Cortex of kidney (tissue), 1 donor: ENCODE data around the gene TSPAN9.

Experiments
- DNase-seq: peaks from one replicate; lab custom pipeline; 2025; lab: John Stamatoyannopoulos, UW

Gene TSPAN9

DNA sequence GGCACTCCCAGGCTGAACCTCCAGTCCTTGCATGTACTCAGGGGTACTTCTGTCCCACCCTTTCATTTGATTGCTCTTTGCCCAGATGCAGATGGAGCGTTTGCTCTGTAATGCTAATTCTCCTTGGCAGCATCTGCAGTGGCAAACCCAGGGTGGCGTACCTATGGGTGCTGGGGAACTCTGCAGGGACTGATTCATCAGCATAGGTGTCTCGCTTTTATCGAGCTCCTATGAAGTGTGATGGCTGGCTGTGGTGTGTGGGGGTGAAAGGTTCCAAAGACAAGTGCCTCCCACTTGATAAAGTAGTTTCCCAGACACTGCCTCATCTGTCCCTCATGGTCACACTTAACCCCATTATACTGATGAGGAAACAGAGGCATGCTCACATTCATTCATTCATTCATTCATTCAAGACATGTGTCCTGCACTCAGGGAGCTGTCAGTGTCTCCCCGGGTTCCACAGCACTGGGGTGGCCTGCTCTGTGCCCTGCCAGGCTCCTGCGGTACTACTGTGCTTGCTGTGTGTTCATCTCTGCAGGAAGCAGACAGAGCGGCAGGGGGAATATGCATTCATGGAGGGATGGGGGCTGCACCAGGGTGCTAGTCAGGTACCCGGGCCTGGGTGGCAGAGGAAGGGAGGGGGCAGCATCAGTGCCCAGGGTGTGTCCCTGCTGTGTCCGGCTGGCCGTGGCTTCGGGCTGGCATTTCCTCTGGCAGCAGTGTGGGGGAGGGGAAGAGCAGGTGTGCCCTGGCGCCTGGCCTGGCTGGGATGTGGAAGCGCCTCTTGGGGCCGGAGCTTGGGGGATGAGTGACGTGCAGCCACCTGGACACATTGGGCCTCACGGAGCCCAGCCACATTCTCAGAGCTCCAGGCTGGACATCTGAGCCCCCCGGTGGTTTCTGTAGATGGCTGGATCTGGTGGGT lies 110.9 kb downstream of the TSPAN9 start:
- no peak for DNase-seq

DNA sequence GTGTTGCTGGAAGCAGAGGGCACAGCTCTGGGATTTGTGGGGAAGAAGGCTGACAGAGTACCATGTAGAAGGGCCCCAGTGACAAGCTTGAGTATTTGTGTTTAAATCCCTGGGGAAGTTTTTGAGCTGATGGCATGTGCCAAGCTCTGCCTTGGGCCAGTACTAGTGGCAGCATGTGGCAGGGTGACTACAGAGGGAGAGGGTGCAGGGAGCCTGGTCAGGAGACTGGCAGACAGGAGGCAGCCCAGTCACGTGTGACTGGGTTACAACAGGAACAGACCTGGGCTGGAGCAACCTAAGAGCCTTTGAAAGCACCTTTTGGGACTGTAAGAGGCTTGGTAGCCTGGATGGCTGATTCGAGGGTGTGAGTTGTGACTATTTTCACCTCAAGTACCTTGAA lies 112.1 kb downstream of the TSPAN9 start:
- DNase-seq = no peak

DNA sequence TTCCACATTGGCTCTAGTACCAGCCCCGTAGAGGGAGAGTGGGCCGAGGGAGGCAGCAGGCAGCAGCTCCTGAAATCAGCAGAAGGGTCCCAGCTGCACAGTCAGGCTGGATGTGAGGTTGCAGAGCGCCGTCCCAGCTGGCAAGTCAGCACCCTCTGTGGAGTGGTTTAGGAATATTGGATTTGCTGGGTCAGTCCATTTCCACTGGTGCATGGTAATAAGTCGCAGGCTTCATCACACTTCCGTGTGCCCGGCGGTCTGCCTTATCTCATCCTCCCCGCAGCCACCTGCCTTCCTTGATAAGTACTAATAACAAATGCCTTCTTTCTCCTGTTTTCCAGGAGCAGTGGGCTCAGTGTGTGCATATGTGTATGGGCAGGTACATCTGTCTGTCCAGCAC lies 112.9 kb downstream of the TSPAN9 start:
- no peak for DNase-seq

DNA sequence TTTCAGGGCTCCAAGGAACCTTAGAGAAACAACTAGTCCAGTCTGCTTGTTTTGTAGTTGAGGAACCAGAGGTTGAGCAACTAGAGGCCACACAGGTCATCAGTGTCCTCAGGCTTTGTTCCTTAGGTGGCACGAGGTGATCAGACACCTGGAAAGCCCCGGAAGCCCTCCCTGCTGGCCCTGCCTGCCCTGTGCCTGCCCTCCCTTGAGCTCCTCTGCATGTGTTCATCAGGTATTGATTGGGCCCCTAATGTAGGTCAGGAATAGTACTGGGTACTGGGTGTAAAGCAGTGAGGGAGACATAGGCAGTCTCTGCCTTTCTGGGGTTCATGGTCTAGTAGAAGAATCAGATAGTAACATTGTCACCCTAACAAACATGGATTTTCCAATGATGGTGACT lies 114.3 kb downstream of the TSPAN9 start:
- DNase-seq = no peak

DNA sequence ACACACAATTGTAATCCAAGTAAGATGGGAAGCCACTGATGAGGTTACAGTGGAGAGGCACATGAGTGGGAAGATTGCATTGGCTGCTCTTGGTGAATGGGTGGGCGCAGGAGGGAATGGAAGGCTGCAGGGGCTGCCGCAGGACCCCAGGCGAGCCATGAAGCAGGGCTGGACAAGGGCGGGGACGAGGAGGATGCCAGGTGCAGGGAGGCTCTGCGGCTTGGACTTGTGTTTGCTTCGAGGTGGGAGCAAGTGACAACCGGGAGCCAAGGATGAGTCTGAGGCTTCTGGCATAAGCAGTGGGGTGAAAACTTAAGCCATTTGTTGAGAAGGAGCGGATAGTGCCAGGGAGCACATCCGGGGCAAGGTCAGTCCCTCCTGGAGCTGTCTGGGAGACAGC lies 115.0 kb downstream of the TSPAN9 start:
- DNase-seq = no peak

DNA sequence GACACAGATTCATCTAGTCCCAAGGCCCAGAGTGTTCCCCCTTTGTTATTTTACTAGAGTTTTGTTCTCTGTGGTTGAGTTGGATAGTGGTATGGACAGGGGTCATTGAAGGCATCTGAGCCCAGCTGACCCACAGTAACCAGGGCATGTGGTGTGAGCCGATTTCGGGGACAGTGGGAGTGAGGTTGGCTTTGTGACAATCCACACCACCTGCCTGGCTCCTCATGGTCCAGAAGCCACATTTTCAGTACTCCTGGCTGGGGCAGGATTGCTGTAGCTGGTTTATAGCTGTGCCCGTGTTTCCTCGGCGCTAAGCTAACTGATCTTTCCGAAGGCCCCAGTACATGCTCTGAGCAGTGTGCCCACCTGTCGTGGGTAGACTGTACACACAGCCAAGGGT lies 116.0 kb downstream of the TSPAN9 start:
- no peak for DNase-seq

DNA sequence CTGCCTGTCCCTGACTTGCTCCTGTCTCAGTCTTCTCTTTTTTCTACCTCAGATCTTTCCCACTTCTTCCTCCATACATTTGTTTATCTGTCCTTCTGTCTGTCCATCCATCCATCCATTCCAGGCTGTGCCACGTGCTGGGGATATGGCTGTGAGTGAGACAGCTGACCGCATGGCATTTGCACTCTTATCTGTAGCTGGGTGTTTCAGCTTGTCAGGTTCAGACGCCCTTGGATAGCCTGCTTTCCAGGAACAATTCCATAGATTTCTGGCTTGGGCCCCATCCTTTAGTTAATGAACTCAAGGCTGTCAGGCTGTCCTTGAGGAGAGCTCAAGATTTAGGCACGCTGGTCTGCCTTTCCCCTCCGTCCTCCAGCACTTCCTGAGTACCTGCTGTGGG lies 116.6 kb downstream of the TSPAN9 start:
- no peak for DNase-seq

DNA sequence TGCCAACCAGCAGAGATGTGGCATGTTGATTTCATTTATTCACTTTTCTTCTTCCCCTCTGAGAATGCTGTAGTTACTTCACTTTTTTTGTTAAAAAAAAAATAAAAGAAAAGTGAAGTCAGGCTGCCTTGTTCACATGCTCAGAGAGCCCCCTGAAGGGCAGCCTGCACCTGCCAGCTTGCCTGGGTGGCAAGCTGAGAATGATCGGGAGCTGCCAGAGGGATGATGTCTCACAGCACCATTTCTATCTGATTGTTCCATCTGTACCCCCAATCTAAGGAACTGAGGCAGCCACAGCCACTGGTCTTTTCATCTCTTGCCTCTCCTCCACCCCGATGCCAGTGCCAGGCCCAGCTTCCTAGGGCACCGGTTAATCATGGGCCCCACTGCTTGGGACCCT lies 118.2 kb downstream of the TSPAN9 start:
- DNase-seq = no peak

DNA sequence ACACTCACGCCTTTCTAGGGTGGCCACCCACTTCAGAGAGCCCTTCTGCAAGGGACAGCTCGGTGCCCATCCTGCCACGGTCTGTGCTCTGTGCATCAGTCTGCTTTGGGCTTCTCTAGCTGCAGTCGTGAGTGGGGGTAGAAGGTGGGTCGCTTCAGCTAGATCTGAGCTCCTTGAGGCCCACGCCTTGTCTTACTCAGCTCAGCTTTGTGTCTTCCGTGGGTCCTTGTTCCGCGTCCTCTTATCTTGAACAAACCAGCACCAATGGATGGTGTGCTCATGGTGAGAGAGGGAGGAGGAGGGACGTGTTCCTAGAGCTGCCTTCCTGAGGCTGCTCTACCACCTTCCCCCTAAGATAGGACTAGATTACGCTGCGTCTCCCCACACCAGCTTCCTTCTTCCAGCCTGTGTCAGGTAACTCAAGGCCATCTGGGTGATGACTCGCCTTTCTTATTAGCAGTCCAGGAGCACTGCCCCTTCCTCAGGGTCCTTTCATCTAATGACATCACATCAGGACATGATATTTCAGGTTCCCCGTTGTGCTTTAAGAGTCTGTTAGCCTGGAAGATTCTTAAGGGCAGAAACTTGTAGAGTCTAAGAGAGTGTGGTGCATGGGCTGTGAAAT lies 118.8 kb downstream of the TSPAN9 start:
- no peak for DNase-seq

DNA sequence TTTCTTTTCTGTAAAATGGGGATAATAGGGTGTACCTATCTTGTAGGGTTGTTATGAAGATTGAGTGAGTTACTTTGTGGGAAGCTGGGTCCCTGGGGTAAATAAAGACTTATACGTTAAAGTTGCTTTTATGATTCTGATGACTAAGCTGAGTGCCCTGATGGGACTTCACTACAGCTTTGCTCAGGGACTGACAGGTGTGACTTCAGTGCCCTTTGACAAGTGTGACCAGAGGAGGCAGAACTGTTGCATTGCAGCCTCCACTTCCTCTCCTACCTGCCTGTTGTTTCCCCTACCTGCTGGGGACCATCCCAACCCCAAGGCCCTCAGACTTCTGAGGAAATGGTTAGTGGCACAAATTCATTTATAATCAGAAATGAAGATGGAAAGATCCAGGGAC lies 119.3 kb downstream of the TSPAN9 start:
- DNase-seq = no peak

DNA sequence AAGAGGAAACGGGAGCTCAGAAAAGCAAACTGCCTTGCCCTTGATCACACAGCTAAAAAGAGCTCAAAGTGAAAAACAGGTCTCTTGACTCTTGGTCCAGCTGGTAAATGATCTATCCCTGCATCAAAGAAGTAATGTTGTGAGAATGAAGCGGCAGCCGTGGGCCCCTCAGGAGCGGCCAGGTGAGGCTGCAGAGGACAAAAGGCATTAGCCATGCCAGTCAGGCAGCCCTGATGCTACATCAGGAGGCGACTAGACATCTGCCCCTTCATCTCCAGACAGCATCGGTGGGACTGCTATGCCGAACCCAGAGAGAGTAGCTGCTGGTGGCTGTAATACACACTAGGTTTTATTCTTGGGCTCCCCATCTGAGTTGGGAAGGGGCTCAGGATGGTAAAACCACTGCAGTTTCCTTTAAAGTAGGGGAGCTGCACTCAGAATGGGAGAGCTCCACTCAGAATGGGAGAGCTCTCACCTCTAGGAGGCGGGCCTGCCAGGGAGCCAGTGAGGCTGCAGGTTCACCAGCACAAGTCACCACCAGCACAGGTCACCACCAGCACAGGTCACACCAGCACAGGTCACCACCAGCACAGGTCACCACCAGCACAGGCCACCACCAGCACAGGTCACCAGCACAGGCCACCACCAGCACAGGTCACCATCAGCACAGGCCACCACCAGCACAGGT lies 120.1 kb downstream of the TSPAN9 start:
- no peak for DNase-seq

DNA sequence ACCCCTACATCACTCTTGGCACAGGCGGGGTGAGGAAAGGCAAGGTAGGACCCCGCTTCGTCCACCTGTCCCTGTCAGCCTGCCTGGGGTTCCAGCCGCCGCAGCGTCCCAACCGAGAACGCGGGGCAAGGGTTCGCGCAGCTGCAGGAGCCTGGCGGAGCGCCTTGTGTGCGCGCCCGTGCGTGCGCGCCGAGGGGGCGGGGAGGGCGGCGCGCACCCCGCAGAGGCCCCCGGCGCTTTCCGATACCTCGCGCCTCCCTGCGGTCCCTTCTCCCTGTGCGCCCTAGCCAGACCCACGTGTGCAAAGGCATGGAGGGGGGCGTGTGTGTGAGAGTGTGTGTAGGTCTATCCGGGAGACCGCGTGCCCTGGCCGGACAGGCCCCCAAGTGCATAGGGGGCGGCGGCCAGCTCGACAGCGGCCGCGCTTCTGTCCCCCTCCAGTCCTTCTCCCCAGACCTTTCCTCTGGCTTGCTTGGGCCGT lies 122.4 kb downstream of the TSPAN9 start:
- DNase-seq = no peak

DNA sequence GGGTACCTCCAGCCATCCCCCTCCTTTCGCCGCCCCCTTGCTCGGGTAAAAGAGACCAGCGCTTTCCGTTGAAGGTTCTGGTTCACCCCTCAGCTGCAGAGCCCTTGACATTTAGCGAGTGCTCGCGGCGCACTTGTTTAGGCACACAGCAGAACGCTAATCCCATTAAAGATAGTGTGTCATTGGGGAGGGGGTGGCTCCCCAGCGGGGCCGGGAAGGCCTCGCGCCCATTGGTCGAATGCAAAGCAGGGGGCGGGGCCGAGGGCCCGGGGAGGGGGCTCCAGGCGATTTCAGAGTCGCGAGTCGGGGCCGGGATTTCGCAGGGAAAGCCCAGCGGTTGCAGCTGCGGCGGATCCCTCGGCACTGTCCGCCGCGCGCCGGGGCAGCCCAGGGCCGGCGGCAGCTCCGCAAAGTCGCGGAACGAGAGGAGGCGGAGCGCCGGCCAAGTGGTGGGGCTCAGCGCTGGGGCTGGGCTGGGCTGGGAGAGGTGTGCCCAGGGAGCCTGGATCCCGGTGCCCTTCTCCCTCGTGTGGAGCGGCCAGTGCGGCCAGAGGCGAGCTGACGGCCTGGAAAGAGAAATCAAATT lies 122.9 kb downstream of the TSPAN9 start:
- DNase-seq = no peak

DNA sequence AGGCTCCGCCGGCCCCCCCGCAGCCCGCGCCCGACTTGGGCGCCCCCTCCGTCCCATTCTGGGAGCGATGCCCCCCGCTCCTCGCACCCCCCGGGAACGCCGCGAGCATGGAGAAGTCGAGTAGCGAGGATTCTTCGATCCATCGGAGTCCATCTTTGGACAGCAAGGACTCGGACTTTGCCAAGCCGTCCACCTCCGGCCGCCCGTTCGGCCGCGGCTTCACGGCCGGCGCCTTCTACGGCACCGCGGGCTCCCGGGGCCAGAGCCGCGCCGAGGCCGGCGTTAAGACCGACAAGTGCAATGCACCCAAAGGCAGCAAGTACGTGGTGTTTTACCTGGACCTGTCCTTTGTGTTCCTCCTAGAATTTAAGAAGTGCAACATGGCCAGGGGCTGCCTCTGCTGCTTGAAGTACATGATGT lies 123.6 kb downstream of the TSPAN9 start:
- no peak for DNase-seq

DNA sequence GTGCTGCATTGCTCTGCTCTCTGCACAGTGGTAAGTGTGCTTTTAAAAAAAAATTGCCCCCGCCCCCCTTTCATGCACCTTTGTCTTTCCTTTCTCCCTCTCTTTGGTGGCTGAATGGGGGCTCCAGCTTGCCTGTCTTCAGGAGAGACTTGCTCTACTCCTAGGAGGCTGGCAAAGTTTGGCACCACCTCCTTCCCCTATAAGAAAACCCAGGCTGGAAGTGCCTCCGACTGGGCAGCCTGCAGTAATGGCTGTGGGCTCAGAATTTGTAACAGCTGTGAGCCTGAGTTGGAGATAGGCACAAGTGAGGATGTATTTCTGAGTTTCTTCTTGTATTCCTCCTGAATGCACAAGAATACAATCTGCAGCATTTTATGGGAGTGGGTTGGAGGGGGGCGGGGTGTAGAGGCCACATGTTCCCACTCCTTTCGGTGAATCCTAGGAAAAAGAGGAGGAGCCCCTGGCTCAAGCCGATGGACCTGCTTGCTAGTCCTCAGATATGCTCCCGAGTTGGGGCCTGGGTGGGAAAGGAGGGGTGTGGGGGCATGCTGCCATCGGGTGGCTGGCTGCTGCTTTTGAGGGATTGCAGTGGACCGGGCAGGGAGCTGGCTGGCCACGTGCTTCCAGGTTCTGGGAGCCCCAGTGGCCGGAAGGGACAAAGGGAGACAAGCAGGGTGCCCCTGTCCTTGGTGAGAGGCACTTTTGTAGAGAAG lies 124.3 kb downstream of the TSPAN9 start:
- DNase-seq = no peak

DNA sequence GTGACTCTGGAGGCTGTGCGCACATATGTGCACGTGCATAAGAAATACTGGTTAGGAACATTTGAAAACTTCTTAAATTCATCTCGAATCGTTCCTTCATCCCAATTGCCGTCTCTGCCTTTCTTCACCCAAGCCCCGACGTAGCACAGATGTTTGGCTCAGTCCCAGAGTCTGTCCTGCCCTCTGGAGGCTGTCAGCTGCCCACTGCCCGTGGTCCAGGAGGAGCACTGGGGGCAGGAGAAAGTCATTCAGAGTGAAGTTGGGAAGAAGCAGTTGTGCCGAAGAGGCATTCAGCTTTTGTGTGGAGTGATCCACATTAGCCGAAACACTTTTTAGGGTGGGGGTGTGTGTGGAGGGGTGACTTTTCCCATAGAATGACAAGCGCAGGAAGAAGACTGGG lies 124.9 kb downstream of the TSPAN9 start:
- DNase-seq = no peak

DNA sequence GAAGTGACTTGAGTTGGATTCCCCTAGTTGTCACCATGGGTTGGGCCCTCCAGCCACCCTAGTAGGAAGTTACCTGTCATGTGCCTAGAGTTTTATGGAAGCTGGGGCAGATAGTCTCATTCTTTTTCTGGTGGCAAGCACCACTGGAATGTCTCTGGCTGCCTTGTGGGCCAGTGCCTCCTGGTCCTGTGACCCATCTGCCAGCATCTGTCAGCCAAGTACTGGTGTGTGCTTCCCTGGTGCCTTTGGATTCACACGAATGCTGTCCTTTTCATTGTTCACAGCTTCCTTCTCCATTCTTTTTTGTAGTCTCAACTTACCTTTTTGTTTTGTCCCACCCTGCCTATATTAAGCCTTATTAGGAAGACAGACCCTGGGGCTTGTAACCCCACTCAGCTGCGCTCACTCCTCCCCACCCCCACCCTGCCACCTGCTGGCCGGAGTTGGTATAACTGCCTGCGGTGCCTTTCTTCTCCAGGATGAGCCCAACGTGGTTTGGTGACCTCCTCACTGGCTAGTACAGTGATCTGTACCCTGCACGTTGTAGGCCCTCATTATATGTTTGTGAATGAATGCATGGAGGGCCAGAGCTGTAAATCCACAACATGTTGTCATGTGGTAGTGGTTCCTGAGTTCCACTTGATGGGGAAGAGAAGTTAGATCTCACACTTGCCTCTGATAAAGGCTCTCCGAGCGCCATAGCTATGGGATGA lies 125.7 kb downstream of the TSPAN9 start:
- DNase-seq = no peak

DNA sequence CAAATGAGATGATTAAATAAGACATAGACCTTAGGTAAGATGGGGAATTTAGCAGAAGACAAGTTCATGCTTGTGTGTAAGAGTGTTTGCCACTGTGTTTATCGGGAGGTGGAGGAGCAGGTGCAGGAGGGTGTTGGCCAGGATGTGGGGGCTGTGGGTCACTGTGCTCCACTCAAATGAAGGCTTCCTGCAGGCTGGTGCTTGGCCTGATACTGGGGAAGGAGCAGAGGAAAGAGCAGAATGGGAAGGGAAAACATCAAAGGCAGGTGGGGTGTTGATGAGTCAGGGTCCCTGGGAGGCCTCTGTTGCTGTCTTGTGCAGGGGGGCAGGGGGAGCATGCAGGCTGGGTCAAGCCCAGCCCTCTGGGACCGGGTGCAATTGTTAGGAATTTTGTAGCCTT lies 126.5 kb downstream of the TSPAN9 start:
- DNase-seq = no peak

DNA sequence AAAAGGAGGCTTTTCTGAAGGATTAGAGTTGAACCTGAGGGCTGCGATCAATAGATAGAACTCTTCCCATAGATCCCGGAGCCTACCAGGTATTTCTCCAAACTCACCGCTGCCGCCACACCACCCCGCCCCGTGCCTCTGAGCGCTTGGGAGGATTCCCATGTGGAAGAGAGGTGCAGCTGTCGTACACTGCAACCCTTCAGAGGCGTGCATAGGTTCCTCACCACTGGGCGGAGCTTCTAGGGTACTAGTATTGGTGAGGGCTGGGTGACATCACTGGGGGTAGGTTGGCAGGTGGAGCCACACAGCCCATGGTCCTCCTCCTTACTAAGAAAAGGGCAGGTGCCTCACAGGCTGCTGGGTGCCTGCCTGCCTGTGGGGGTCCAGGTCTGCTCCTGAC lies 127.0 kb downstream of the TSPAN9 start:
- DNase-seq = no peak

DNA sequence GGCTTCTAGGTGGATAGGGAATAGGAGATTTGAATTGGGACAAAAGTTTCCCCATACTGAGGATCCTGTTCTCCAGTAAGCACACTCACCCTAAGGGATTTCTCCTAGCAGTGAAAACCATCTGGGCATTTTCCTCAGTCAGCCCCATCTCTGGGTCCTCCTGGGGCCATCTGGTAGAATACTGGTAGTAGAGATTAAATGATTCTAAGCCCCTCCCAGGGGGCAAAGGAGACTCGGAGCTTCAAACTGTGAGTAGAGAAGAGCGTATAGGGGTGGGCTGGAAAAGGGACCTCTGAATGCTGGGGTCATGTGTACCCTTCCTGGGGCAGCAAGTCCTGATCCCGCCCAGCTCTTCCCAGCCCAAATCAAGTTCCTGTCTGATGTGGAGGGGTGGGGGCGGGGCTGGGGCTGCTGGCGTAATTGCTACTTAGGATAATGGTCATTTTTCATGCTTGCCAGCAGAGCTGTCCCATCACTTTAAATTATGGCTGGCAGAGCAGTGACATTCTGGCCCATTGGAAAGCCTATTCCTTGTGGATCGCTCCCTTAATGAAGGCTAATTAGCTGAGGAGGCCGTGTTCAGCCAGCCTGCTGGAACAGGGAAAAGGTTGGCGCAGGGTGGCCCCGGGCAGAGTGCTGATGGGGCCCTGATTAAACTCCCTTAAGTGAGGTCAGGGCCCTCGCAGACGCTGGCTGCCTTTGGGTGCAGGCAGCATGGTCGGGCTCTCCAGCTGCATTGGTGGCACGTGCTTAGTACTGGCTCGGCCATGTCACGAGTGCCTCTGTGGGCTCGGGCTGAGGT lies 127.8 kb downstream of the TSPAN9 start:
- no peak for DNase-seq
